Ammon's horn (tissue), 1 donor: ENCODE data around the gene SLC39A6.

Source experiments
- DNase-seq: peaks from one replicate; pipeline ENCODE4 v3.0.0-alpha.2; 2016; ENCODE audit warnings: low spot score

Gene SLC39A6

DNA sequence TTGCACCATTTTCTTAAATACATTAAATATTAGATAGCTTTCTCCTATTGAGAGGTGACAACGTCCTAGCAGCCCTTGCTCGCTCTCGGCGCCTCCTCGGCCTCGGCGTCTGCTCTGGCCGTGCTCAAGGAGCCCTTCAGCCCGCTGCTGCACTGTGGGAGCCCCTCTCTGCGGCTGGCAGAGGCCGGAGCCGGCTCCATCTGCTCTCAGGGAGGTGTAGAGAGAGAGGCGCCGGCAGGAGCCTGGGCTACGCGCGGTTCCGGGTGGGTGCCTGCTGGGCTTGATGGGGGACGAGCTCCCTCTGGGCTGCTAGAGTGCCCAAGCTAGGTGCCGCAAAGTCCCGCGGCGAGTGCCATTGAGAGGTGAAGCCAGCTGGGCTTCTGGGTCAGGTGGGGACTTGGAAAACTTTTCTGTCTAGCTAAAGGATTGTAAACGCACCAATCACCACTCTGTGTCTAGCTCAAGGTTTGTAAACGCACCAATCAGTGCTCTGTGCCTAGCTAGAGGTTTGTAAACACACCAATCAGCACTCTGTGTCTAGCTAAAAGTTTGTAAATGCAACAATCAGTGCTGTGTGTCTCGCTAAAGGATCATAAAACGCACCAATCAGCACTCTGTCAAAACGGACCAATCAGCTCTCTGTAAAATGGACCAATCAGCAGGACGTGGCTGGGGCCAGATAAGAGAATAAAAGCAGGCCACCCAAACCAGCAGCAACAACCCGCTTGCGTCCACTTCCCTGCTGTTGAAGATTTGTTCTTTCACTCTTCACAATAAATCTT is 64.9 kb downstream of the SLC39A6 start:
- DNase-seq: no peak

GRCh38 chr18:36058674-36059073 is 70.5 kb downstream of the SLC39A6 start:
- peak; percentile 16 for DNase-seq
